Measurements from ENCODE around the gene BCAR1.
"Not testable (repeated sequence)": the region's sequence is repeated elsewhere in the genome, so short reads cannot be mapped to it uniquely, and the experiment has no call there.

BCAR1 gene, protein sequence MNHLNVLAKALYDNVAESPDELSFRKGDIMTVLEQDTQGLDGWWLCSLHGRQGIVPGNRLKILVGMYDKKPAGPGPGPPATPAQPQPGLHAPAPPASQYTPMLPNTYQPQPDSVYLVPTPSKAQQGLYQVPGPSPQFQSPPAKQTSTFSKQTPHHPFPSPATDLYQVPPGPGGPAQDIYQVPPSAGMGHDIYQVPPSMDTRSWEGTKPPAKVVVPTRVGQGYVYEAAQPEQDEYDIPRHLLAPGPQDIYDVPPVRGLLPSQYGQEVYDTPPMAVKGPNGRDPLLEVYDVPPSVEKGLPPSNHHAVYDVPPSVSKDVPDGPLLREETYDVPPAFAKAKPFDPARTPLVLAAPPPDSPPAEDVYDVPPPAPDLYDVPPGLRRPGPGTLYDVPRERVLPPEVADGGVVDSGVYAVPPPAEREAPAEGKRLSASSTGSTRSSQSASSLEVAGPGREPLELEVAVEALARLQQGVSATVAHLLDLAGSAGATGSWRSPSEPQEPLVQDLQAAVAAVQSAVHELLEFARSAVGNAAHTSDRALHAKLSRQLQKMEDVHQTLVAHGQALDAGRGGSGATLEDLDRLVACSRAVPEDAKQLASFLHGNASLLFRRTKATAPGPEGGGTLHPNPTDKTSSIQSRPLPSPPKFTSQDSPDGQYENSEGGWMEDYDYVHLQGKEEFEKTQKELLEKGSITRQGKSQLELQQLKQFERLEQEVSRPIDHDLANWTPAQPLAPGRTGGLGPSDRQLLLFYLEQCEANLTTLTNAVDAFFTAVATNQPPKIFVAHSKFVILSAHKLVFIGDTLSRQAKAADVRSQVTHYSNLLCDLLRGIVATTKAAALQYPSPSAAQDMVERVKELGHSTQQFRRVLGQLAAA

DNA sequence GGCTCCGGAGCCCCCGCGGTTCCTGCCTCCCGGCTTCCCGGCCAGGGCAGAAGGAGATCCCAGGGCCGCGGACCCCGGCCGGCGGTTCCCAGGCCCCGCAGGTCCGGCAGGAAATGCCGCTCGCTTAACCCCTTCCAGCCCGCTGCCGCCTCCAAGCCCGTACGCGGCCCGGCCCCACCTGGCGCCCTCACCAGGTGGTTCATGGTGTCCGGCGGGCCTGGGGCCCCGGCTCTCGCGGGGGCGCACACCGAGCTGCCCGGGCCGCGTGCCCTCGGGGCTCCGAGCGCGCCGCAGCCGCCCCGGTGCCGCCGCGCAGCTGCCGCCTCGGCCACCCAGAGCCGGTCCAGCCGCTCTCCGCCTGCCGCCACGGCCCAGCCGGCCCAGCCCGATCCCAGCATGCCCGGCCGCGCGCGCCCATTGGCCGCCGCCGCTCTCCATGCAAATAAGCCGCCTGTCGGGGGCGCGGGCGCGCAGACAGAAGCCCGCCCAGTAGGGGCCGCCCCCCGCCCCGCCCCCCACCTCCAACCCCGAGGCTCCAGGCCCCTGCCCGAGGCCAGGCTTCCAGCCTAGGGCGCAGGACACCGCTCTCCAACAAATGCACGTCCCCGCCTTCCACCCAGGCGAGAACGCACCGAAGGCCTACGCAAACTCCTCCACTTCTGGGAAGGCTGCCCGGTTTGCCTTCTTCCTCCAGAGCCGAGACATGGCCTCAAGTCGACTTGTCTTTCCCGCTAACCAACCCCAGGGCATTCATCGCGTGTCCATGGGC is at the start of gene BCAR1:
Gene BCAR1 (minus strand): TSS at position 345 of the 769 bp plus-strand sequence. CDS start 142 bp downstream, at position 203.
- DNase-seq: peak; percentile 38

DNA sequence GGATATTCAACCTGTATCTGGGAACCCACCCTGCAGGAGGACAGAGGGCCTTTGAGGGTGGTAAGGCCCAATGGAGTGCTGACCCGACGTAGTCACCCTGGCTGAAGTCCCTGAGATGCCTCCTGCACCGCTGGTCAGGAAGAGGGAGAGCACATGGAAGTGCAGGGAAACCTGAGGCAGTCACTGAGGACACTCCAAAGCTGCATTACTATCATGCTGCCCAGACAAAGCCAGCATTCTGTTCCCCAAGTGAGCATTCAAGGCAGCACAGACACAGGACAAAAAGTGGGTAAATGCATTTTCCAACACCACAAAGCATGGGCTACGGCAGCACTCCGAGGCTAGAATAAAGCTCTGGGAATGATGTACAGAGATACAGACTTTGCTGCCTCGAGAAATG is 46.8 kb upstream of the BCAR1 start:
- DNase-seq: no peak

- DNase-seq: no peak
Observed at GRCh38 chr16:75296606-75297005, 45.2 kb upstream of the BCAR1 start.

DNA sequence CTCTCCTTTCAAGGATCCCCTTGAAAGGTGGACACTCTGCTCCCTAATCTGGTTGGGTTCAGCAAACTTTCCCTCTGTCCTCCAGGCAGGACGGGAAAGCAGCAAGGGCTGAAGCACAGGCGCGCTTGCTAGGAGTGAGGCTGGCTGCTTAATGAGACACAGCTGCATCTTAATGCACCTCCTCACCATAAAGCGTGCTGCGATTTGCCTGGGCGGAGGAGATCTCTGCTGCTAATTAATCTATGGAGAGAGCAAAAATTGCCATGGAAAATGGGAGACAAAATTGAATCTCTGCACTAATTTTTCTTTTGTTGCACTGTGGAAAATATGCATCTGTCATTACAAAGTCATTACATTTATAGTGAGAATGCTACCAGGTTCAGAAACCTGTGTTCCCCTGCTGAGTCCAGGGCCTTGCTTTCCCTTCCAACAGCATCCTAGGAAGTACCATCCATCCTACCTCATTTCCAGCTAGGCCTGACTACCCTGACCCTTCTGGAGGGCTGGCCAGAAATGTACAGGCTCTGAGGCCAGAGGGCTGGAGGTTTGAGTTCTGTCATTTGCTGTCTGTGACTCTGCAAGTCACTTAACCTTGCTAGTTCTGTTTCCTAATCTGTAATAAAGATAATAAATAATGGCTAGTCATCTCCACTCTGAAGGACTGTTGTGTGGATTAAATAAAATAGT is 43.5 kb upstream of the BCAR1 start:
- no peak for DNase-seq

DNA sequence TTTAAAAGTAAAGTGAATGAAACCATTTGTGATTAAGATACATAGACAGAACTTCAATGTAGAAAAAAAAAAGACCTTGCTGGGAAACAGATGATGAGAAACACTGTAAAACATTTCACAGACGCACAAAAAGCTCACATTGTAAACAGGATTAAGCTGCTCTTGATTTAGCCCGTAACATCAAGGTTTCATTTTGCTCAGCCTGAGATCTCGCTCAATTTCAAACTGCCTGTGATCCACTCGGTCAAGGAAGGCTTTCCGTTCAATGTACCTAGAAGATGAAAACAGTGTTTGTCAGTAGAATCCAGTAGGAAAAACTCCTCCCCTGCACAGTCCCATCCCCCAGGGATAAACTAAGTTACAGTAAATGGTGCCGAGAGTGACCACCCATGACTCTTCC is 42.3 kb upstream of the BCAR1 start:
- DNase-seq: no peak

GRCh38 chr16:75293173-75293572 is 41.7 kb upstream of the BCAR1 start:
- no peak for DNase-seq

DNA sequence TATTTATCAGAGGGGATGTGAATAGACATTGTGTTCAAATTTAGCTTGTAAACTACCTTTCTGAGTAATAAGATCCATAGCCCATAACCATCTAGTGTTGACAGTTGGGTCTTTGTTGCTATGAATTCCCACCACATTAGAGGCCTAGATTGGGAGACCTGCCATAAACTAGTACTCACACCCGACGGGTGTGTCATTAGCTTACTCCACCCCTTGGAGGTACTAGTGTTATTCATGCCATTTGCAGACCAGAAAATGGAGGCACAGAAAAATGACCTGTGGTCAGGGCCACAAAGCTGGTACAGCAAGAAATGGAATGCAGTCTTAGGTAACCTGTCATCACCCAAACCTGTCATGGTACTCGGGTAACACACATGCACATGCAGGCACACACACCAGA is 41.3 kb upstream of the BCAR1 start:
- DNase-seq: no peak

DNA sequence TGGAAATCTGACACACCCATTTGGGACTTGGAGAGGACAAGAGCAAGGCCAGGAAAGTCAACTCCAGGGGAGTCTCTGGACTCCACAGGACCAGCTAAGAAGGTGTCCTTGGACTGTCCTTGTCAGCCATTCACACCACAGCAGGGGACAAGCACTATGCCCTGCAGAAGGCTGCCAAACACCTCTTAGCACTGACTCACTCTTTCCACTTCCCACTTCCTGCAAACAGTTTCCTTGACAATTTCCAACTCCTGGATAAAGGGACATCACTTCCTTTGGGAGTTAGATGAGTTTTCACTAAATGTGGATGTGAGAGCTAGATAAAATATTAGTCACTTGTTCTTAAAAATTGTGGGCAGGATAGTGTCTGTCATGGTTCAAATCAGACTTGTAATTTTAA is 37.8 kb upstream of the BCAR1 start:
- DNase-seq: no peak

DNA sequence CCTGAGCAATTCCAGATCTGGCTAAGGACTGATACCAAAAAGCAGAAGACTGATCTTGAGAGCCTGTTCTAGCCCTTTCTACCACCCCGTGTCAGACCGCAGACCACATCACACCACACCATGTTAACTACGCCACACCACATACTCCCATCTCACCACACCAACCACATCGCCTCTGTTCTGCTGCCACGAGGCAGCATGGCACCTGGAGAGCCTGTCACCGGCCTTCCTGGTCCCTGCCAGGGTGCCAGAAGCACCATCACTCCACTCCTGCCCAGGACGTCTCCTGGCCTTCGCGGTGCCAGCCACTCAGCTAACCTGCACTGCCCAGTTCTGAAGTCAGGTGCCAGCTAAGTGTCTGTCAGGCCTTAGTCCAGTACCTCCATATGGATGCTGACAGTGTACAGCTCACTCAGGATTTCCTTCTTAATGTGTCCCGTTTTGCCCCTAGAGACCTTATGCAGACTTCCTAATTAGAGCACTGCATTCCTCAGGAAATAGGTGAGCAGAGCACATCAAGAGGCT is 37.2 kb upstream of the BCAR1 start:
- DNase-seq: no peak

GRCh38 chr16:75288181-75288580 is 36.8 kb upstream of the BCAR1 start:
- DNase-seq: no peak

DNA sequence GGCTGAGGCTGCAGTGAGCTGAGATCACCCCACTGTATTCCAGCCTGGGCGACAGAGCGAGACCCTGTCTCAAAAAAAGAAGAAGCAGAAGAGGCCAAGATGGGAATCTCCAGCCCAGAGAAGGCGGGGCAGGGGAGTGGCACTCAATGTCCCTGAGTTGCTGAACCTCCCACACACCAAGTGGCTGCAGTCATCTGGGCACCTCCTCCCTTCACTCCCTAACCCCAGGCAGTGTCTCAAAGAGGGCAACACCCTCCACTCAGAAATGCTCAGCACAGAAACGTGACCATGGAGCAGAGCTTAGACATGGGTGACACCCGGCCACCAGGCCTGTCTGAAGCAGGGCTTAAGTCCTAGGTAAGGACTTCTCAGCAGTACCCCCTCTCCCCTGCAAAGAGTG is 36.3 kb upstream of the BCAR1 start:
- DNase-seq: no peak

DNA sequence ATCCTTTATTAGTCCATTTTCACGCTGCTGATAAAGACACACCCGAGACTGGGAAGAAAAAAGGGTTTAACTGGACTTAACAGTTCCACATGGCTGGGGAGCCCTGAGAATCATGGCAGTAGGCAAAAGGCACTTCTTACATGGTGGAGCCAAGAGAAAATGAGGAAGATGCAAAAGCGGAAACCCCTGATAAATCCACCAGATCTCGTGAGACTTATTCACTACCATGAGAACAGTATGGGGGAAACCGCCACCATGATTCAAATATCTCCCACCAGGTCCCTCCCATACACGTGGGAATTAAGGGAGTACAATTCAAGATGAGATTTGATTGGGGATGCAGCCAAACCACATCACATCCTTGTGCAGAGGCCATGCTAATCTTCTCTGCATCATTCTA is 35.0 kb upstream of the BCAR1 start:
- no peak for DNase-seq

DNA sequence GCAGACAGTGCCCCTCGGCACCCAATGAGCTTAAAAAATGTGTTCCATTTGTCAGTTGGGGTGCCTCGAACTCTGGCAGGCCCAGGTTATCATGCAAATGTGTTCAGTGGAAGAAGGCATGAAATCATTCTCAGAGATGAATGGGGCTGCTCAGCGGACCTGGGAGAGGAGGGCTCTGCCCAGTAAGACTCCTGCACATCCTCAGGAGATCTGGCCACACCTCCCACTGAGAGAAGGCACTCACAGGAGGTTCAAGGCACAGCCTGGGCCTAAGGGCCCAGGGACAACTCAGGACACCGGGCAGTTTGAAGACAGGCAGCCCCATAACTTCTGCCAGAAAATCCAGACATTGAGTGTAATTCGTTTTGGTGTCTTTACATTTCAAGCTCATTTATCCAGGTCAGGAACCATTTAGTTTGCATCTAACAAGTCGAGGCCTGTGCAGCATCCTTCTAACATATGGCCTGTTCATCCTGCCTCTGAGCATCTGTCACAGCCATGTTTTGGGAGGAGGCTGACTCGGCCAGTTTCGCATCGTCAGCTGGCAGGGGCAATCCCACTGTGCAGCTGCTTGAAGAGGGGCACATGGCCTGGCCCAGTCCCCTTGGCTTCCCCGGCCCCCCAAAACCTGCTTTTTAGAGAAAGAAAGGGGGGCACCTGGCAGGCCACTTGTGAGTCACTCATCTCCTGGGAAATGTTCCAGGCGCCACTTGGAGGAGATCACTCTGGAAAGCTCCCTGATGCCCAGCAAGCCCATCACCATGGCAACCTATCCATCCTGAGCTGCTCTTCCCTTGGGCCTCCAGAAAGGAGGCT is 31.2 kb upstream of the BCAR1 start:
- DNase-seq: no peak

DNA sequence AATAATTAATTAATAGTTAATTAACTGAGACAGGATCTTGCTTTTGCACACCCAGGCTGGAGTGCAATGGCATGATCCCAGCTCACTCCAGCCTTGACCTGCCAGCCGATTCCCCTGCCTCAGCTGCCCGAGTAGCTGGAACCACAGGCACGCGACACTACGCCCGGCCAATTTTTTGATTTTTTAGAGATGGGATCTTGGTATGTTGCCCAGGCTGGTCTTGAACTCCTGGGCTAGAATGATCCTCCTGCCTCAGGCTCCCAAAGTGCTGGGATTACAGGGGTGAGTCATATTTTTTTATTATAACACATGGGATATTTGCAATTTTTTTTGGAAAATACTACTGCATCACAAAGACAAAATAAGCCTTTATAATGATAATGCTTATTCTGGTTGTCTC is 30.4 kb upstream of the BCAR1 start:
- no peak for DNase-seq

GRCh38 chr16:75281009-75281408 is 29.6 kb upstream of the BCAR1 start:
- DNase-seq: not testable (repeated sequence)

- DNase-seq: no peak
Observed at GRCh38 chr16:75280331-75280804, 28.9 kb upstream of the BCAR1 start.

DNA sequence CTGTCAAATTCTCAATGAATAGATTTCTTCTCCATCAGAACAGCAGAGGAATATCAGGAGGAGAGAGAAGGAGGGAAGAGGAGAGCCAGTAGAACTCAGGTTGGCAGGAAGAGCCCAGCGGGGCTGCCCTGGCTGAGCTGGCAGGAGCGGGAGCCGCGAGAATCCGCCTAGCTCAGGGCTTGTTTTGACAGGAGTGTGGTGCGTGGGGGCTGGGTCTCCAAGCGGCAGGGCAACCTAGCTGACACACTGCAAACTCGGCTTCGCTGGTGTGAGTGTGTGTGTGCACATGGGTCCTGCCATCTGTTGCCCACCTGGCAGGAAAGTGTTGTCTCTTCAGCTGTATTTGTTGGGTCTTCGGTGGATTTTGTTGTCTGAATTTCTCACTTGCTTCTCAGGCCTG is 27.9 kb upstream of the BCAR1 start:
- DNase-seq: no peak

DNA sequence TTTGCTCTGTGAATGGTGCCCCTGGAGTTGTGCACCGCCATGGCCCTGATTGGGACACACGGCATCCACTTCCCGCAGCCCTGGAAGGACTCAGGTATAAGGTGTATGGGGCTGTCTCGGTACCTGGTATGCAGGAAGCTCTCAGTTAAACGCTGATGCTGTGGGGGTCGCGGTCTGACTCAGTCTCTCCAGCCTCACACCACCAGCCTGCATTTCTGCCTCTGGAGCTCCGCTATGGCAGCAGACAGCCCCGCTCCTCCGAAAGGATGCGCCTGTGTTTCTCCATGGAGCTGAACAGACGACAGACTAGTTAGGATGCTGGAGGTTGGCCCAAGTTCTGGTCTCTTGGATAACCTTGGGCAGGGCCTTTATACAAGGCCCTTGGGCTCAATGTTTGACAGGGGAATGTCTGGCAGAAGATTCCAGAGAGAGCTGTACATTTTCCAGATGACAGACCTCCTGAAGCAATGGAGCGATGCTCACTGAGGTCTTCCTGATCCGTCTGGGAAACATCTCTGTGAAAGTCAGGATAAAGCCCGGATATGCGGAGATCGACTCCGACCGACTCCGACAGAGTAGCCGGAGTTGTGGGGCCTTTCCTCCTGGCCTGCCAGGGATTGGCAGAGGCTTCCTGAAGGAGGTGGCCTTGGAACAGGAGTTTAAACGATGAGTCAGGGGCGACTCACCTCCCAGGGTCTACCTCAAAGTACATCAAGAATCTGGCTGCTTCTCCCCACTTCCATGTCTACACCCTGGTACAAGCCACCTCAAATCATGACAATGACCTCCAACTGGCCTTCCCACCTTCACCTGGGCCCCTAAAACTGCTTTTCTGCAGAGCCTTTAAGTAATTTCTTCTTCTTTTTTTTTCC is 21.9 kb upstream of the BCAR1 start:
- DNase-seq: no peak

DNA sequence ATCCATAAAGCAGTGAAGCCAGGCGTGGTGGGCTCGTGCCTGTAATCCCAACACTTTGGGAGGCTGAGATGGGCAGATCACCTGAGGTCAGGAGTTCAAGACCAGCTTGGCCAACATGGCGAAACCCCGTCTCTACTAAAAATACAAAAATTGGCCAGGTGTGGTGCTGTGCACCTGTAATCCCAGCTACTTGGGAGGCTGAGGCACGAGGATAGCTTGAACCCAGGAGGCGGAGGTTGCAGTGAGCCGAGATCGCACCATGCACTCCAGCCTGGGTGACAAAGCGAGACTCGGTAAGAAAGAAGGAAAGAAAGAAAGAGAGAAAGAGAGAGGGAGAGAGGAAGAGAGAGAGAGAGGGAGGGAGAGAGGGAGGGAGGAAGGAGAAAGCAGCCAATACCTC is 21.2 kb upstream of the BCAR1 start:
- DNase-seq: not testable (repeated sequence)

- no peak for DNase-seq
Observed at GRCh38 chr16:75272097-75272551, 20.7 kb upstream of the BCAR1 start.

Data from NCI-H748 treated with DMSO at 0.1 percent for 48 hours (cell line).